Glutamatergic neuron (in vitro differentiated cells): ENCODE measurements around the gene OR7G3. TPM values are rescaled to one million over a fixed set of nuclear protein-coding genes. Genes with fewer than 3 reads are reported as not detected.

Source experiments
- DNase-seq: peaks from one replicate; pipeline ENCODE4 v3.0.0; 2022
- H3K27ac Mint-ChIP-seq: one replicate; pipeline ENCODE4 v1.8.0; 2020; ENCODE audit warnings: mild to moderate bottlenecking, mixed read lengths, inconsistent platforms; ENCODE audit not compliant: unreplicated experiment
- H3K27me3 Mint-ChIP-seq: one replicate; pipeline ENCODE4 v1.8.0; 2020; ENCODE audit warnings: mild to moderate bottlenecking, moderate library complexity, mixed read lengths, inconsistent platforms; ENCODE audit not compliant: unreplicated experiment
- H3K36me3 Mint-ChIP-seq: one replicate; pipeline ENCODE4 v1.8.0; 2020; ENCODE audit warnings: mild to moderate bottlenecking, mixed read lengths, inconsistent platforms; ENCODE audit not compliant: unreplicated experiment
- H3K4me1 Mint-ChIP-seq: one replicate; pipeline ENCODE4 v1.8.0; 2020; ENCODE audit warnings: mild to moderate bottlenecking, low read depth, mixed read lengths, inconsistent platforms; ENCODE audit not compliant: unreplicated experiment
- H3K4me3 Mint-ChIP-seq: one replicate; pipeline ENCODE4 v1.8.0; 2020; ENCODE audit warnings: mild to moderate bottlenecking, mixed read lengths, inconsistent platforms; ENCODE audit not compliant: unreplicated experiment
- H3K9me3 Mint-ChIP-seq: one replicate; pipeline ENCODE4 v1.8.0; 2020; ENCODE audit warnings: mild to moderate bottlenecking, moderate library complexity, mixed read lengths, inconsistent platforms; ENCODE audit not compliant: unreplicated experiment
- long read RNA-seq: library from polyadenylated mRNA; unstranded; transcript quantifications from one replicate; pipeline ENCODE4 v2.0.0, GENCODE V29; 2020; ENCODE audit not compliant: unreplicated experiment
- total RNA-seq: library from RNA; stranded (reverse); fragmentation: NEBNext Ultra II Directional; extraction: Animal tissue kit (Norgen Biotek cat#: 25700); gene quantifications from one replicate; pipeline ENCODE4 v1.2.1, GENCODE V29; 2021; ENCODE audit not compliant: unreplicated experiment
- TF ChIP-seq, protein P1 (sequence below): fragments of 200-600 bp; sonication (generic); IDR thresholded peaks from one replicate; pipeline ENCODE4 v1.5.0; 2021; ENCODE audit not compliant: partially characterized antibody, unreplicated experiment

Gene OR7G3
- total RNA-seq: not detected
- long read RNA-seq: 0 reads

DNA sequence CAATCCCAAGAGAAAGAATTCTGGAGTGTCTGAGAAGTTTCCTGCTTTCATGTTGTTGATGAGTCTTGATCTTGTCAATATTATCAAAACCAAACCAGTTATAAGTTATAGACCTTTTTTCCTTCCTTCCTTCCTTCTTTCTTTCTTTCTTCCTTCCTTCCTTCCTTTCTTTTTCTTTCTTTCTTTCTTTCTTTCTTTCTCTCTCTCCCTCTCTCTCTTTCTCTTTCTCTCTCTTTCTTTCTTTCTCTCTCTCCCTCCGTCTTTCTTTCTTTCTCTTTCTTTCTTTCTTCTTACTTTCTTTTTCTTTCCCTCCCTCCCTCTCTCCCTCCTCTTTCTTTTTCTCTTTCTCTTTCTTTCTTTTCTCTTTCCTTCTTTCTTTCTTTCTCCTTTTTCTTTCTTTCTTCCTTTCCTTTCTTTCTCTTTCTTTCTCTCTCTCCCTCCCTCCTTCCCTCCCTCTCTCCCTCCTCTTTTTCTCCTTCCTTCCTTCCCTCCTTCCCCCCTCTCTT is at the start of gene OR7G3:
Gene OR7G3 (minus strand): TSS at position 51 of the 506 bp plus-strand sequence. CDS start 0 bp downstream, at position 51.
- Mint-ChIP-seq H3K9me3 (peaks cover 4% of the 10 kb centered on the region), H3K4me1 (no peaks in the 10 kb centered on the region), H3K27me3 (peaks cover 4% of the 10 kb centered on the region), H3K27ac (no peak within 1 kb of the TSS), H3K36me3 (peaks cover 9% of the 10 kb centered on the region), H3K4me3 (no peak within 1 kb of the TSS)
- no peak for DNase-seq
- TF ChIP-seq, protein P1, sequence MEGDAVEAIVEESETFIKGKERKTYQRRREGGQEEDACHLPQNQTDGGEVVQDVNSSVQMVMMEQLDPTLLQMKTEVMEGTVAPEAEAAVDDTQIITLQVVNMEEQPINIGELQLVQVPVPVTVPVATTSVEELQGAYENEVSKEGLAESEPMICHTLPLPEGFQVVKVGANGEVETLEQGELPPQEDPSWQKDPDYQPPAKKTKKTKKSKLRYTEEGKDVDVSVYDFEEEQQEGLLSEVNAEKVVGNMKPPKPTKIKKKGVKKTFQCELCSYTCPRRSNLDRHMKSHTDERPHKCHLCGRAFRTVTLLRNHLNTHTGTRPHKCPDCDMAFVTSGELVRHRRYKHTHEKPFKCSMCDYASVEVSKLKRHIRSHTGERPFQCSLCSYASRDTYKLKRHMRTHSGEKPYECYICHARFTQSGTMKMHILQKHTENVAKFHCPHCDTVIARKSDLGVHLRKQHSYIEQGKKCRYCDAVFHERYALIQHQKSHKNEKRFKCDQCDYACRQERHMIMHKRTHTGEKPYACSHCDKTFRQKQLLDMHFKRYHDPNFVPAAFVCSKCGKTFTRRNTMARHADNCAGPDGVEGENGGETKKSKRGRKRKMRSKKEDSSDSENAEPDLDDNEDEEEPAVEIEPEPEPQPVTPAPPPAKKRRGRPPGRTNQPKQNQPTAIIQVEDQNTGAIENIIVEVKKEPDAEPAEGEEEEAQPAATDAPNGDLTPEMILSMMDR: no peak

DNA sequence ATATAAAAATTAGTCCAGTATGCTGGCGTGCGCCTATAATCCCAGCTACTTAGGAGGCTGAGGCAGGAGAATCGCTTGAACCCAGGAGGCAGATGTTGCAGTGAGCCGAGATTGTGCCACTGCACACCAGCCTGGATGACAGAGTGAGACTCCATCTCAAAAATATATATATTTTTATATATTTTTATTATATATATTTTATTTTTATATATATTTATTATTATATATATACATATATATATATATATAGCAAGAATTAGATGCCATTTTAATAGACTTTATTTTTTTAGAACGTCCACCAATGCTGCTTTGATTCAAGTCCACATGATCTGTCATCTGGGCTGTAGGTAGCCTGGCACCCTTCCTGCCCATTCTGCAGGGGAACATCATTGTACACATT is 48.6 kb upstream of the OR7G3 start:
- H3K36me3 Mint-ChIP-seq: peaks cover 5% of the 10 kb centered on the region
- no peak overlapping the region for H3K4me3 Mint-ChIP-seq
- H3K27ac Mint-ChIP-seq: no peak overlapping the region
- H3K27me3 Mint-ChIP-seq: no peaks in the 10 kb centered on the region
- H3K9me3 Mint-ChIP-seq: peaks cover 14% of the 10 kb centered on the region
- no peak for DNase-seq
- no peaks in the 10 kb centered on the region for H3K4me1 Mint-ChIP-seq
- TF ChIP-seq, protein P1: no peak

DNA sequence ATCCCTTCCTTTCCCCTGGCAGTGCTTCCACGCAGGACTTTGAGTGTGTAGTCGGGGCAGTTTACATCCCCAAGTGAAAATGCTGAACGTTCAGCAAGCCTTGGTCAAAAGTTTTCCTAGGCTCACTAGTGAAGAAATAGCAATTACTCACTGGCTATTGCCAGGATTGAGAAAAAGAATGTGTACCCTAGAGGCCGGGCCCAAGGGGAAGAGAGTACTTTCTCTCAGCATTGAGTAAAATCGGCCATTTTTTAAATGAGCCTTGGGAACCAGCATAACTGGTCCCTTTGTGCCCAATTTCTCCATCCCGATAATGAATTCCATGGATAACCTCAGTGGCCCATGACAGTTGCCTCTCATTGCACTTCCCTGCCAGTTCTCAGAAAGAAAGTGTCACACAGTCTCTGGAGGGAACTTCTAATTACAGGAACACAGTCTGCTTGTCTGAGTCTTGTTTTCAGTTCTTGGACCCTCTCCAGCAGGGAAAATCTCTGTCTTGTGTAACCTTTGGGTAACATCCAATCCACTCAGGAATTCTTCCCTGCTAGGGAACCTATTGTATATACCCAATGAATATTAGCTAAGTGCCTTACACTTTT is 44.7 kb upstream of the OR7G3 start:
- Mint-ChIP-seq H3K27ac (no peak overlapping the region), H3K4me1 (no peaks in the 10 kb centered on the region), H3K36me3 (peaks cover 8% of the 10 kb centered on the region), H3K9me3 (peaks cover 9% of the 10 kb centered on the region), H3K4me3 (no peak overlapping the region), H3K27me3 (peaks cover 2% of the 10 kb centered on the region)
- no peak for DNase-seq
- TF ChIP-seq, protein P1: no peak

DNA sequence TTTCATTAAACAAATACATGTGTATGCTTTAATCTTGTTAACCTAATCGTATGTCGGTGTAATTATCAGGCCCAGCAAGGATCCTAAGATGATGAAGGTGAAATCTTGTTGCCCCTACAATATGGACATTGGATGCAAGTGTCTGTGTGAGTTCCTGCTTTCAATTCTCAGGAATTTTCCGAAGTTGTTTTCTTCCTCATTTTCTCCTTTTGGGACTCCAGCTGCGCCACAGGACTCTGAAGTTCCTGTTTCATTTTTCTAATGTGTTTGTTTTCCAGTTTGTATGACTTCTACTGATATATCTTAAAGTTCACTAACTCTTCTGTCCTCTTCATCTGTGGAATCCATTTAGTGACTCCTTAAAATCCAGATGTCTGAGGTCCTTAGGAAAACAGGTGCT is 40.1 kb upstream of the OR7G3 start:
- Mint-ChIP-seq H3K36me3 (peaks cover 37% of the 10 kb centered on the region), H3K9me3 (peaks cover 5% of the 10 kb centered on the region), H3K4me3 (no peak overlapping the region), H3K4me1 (no peaks in the 10 kb centered on the region), H3K27ac (no peak overlapping the region), H3K27me3 (peaks cover 2% of the 10 kb centered on the region)
- no peak for DNase-seq
- TF ChIP-seq, protein P1: no peak

DNA sequence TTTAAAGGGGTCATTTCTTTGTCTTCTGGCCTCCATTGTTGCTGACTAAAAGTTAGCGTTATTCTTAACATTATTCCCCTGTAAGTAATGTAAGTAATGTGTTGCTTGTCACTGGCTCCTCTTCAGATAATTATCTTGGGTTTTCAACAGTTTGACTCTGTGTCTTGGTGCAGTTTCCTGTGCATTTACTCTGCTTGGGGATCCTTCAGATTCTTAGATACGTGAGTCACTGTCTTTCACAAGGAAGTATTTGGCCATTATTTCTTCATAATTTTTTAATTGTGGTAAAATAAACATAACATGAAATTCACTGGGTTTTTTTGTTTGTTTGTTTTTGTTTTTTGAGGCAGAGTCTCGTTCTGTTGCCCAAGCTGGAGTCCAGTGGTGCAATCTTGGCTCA is 38.5 kb upstream of the OR7G3 start:
- TF ChIP-seq, protein P1: no peak
- no peak overlapping the region for H3K4me3 Mint-ChIP-seq
- DNase-seq: no peak
- H3K27ac Mint-ChIP-seq: no peak overlapping the region
- H3K9me3 Mint-ChIP-seq: peaks cover 13% of the 10 kb centered on the region
- peaks cover 2% of the 10 kb centered on the region for H3K27me3 Mint-ChIP-seq
- H3K36me3 Mint-ChIP-seq: peaks cover 53% of the 10 kb centered on the region
- H3K4me1 Mint-ChIP-seq: no peaks in the 10 kb centered on the region
